Osteocyte (in vitro differentiated cells): ENCODE data around the gene PNCK. TPM values are rescaled to one million over a fixed set of nuclear protein-coding genes. Genes with fewer than 3 reads are reported as not detected.

ENCODE experiments used
- DNase-seq: peaks from one replicate; pipeline ENCODE4 v3.0.0; 2021; ENCODE audit warnings: mixed read lengths; ENCODE audit not compliant: unreplicated experiment; ENCODE audit errors: extremely low spot score
- H3K27ac Mint-ChIP-seq: one replicate; pipeline ENCODE4 v1.8.0; 2021; ENCODE audit warnings: mild to moderate bottlenecking, mixed read lengths; ENCODE audit not compliant: unreplicated experiment
- H3K27me3 Mint-ChIP-seq: one replicate; pipeline ENCODE4 v1.8.0; 2021; ENCODE audit warnings: mixed read lengths; ENCODE audit not compliant: unreplicated experiment
- H3K36me3 Mint-ChIP-seq: one replicate; pipeline ENCODE4 v1.8.0; 2021; ENCODE audit warnings: mixed read lengths; ENCODE audit not compliant: unreplicated experiment
- H3K4me1 Mint-ChIP-seq: one replicate; pipeline ENCODE4 v1.8.0; 2021; ENCODE audit warnings: mixed read lengths; ENCODE audit not compliant: unreplicated experiment
- H3K4me3 Mint-ChIP-seq: one replicate; pipeline ENCODE4 v1.8.0; 2021; ENCODE audit warnings: mild to moderate bottlenecking, moderate library complexity, mixed read lengths; ENCODE audit not compliant: unreplicated experiment
- H3K9me3 Mint-ChIP-seq: one replicate; pipeline ENCODE4 v1.8.0; 2021; ENCODE audit warnings: mixed read lengths; ENCODE audit not compliant: unreplicated experiment
- CTCF ChIP-seq: fragments of 200-600 bp; sonication (generic); IDR thresholded peaks from 2 replicates; pipeline ENCODE4 v1.5.0; 2021; ENCODE audit warnings: antibody characterized with exemption, mild to moderate bottlenecking, moderate library complexity
- total RNA-seq: library from RNA; stranded (reverse); gene quantifications from 2 replicates; pipeline ENCODE4 v1.2.1, GENCODE V29; 2021

The PNCK gene
- total RNA-seq, 1 donor from 2014 or later, result 3.6 TPM

DNA sequence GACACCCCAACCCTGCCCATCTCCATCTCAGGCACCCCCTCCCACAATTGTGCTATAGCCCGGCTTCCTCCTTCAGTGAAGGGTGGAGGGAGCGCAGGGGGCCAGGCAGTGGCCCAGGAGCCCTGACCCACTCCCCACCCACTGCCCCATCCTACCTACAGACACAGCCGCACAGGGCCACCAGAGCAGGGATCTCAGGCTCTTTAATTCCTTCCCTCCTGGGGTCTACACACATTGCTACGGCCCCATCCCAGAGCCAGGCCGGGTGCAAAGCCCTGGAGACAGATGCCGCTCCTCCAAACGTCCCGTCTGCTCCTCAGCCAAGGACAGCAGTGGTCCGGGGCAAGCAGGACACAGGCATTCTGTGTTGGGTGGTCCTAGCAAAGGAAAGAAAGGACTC is 39.4 kb downstream of the PNCK start:
- TF ChIP-seq CTCF, result no peak
- Mint-ChIP-seq H3K4me3 (no peak overlapping the region), H3K27me3 (peaks cover 8% of the 10 kb centered on the region), H3K27ac (no peak overlapping the region), H3K9me3 (peaks cover 17% of the 10 kb centered on the region), H3K4me1 (no peaks in the 10 kb centered on the region), H3K36me3 (no peaks in the 10 kb centered on the region)
- no peak for DNase-seq

DNA sequence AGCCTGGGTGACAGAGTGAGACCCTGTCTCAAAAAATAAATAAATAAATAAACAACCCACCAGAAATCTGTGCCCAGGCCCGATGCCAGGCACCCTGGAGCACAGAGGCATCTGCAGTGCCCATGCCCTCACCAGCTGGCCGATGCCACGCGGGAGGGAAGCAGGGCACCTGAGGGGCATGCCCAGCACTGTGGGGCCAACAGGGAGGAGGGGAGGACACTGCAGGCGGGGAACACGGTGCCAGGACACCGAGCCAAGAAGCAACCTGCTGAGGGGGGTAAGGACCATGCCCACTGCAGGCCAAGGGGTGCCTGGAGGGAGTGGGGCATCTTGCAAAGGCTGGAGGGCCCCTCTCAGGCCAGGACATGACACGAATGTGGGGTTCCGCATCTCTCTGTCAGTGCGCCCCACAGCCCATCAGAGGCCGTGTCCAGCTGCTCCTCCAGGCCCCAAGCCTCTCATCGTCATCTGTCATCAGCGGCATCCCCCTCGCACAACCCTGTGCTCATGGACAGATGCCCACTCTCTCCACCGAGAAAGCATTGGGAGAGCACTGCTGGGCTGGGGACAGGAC is 39.9 kb downstream of the PNCK start:
- H3K4me1 Mint-ChIP-seq, result no peaks in the 10 kb centered on the region
- no peak overlapping the region for H3K4me3 Mint-ChIP-seq
- no peak for TF ChIP-seq CTCF
- H3K9me3 Mint-ChIP-seq, result peaks cover 17% of the 10 kb centered on the region
- H3K27me3 Mint-ChIP-seq, result peaks cover 8% of the 10 kb centered on the region
- no peaks in the 10 kb centered on the region for H3K36me3 Mint-ChIP-seq
- no peak overlapping the region for H3K27ac Mint-ChIP-seq
- no peak for DNase-seq

DNA sequence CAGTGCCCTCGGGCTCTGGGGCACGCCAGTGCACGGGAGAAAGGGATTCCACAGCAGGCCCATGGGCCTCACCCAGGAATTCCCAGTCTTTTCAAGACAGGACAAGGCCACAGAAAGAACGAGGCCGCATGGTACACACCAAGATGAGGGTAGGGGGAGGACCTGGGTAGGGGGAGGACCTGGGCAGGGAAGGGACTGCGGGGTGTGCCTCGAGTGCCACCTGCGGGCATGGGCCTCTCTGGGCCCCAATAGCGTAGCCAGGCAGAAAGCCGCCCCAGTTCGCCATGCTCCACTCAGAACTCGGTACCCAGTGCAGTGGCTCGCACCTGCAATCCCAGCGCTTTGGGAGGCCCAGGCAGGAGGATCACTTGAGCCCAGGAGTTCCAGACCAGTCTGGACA is 40.6 kb downstream of the PNCK start:
- Mint-ChIP-seq H3K4me1 (no peaks in the 10 kb centered on the region), H3K27ac (no peak overlapping the region), H3K27me3 (peaks cover 8% of the 10 kb centered on the region), H3K36me3 (no peaks in the 10 kb centered on the region), H3K9me3 (peaks cover 17% of the 10 kb centered on the region), H3K4me3 (no peak overlapping the region)
- no peak for TF ChIP-seq CTCF
- no peak for DNase-seq

DNA sequence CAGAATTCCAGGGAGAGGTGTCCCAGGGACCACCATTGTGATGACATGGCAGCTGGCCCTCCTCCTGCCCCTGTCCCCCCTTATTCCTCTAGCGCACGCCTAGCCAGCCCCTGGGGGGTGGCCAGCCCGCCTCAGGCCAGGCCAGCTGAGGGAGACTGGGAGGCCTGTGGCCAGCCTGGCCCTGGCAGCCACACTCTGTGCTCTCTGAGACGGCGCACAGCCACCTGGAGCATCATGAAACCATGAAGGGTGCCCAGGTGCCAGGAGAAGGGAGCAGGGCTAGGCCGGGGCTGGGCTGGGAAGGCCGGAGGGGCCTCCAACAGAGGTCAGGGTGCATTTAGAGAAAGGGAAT is 41.0 kb downstream of the PNCK start:
- TF ChIP-seq CTCF, result no peak
- DNase-seq, result no peak
- H3K27ac Mint-ChIP-seq, result no peak overlapping the region
- peaks cover 17% of the 10 kb centered on the region for H3K9me3 Mint-ChIP-seq
- H3K4me3 Mint-ChIP-seq, result no peak overlapping the region
- no peaks in the 10 kb centered on the region for H3K36me3 Mint-ChIP-seq
- peaks cover 2% of the 10 kb centered on the region for H3K4me1 Mint-ChIP-seq
- peaks cover 8% of the 10 kb centered on the region for H3K27me3 Mint-ChIP-seq

DNA sequence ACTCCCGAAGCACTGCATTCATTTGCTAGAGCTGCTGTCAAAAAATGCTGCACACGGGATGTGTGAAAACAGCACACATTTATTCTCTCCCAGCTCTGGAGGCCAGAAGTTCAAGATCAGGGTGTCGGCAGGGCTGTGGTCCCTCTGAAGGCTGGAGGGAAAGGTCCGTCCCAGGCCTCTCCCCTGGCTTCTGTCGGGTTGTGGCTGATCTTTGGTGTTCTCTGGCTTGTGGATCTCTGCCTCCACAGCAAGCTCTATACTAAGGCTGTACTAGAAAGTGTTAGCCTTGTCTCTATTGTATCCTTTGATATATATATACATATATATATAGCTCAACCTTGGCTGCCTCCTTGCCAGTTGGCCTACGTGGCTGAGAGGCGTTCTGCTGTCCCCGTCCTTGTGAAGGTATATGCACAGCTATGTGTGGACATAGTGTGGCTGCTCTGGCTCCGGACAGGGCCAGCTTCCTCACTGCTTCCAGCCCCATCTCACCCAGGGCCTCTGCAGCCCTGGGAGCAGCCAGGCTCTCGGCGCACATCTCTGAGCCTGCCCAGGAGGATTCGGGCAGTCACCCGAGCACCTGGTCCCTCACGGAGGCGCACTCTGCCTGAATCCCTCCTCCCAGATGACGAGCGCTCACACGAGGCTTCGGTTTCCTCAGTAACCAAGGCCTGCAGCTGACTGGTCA is 41.6 kb downstream of the PNCK start:
- no peak for TF ChIP-seq CTCF

More for the DNA sequence above, 41.6 kb downstream of the PNCK start:
- peaks cover 17% of the 10 kb centered on the region for H3K9me3 Mint-ChIP-seq
- no peak for DNase-seq
- H3K36me3 Mint-ChIP-seq, result no peaks in the 10 kb centered on the region
- no peak overlapping the region for H3K4me3 Mint-ChIP-seq
- peaks cover 8% of the 10 kb centered on the region for H3K27me3 Mint-ChIP-seq
- no peak overlapping the region for H3K27ac Mint-ChIP-seq
- H3K4me1 Mint-ChIP-seq, result peaks cover 4% of the 10 kb centered on the region
